Measurements from ENCODE around the gene GTF2A1L.

GTF2A1L gene

DNA sequence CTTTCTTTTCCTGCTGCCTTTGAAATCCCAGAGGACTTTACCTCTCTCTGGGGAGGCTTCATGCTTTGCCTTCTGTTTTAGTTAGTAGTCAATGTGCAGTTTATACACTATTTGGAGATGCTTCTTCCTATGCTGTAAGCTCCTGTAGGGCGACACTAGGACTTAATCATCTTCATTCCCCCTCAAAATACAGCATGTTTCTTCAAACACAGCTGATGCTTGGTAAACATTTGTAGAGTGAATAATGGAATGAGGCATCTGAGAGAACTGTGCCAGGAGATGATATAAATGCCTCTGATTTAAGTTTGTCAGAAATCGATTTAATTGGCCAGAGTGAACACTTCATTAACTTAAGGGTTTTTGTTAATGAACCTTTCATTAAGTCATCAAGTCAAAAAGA is 94.5 kb downstream of the GTF2A1L start:
- TF ChIP-seq, protein P1, sequence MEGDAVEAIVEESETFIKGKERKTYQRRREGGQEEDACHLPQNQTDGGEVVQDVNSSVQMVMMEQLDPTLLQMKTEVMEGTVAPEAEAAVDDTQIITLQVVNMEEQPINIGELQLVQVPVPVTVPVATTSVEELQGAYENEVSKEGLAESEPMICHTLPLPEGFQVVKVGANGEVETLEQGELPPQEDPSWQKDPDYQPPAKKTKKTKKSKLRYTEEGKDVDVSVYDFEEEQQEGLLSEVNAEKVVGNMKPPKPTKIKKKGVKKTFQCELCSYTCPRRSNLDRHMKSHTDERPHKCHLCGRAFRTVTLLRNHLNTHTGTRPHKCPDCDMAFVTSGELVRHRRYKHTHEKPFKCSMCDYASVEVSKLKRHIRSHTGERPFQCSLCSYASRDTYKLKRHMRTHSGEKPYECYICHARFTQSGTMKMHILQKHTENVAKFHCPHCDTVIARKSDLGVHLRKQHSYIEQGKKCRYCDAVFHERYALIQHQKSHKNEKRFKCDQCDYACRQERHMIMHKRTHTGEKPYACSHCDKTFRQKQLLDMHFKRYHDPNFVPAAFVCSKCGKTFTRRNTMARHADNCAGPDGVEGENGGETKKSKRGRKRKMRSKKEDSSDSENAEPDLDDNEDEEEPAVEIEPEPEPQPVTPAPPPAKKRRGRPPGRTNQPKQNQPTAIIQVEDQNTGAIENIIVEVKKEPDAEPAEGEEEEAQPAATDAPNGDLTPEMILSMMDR (conservative IDR thresholded peaks at IDR 0.05; ENCODE audit: low read depth, low read length) = no peak
- no peak overlapping the region for H2AFZ ChIP-seq (ENCODE audit: low read depth)
- no peak overlapping the region for H3K9ac ChIP-seq
- no peak overlapping the region for H3K4me2 ChIP-seq
- no peak overlapping the region for H3K4me3 ChIP-seq (IDR thresholded peaks at IDR 0.05; ENCODE audit: insufficient read depth, low read depth, low read length)
- H3K4me1 ChIP-seq (ENCODE audit: low read depth, poor library complexity, severe bottlenecking) = no peaks in the 10 kb centered on the region
- no peaks in the 10 kb centered on the region for H3K36me3 ChIP-seq (ENCODE audit: insufficient read depth)
- H3K27me3 ChIP-seq (ENCODE audit: insufficient read depth, low read depth) = no peaks in the 10 kb centered on the region
- no peaks in the 10 kb centered on the region for H3K79me2 ChIP-seq (ENCODE audit: insufficient read depth, low read depth)
- no peaks in the 10 kb centered on the region for H4K20me1 ChIP-seq (ENCODE audit: insufficient read depth)
- no peak overlapping the region for H3K27ac ChIP-seq

- Histone ChIP-seq H3K27me3 (ENCODE audit: insufficient read depth, low read depth) (no peaks in the 10 kb centered on the region), H3K4me3 (IDR thresholded peaks at IDR 0.05; ENCODE audit: insufficient read depth, low read depth, low read length) (no peak overlapping the region), H3K27ac (no peak overlapping the region), H3K4me2 (no peak overlapping the region), H3K4me1 (ENCODE audit: low read depth, poor library complexity, severe bottlenecking) (no peaks in the 10 kb centered on the region), H4K20me1 (ENCODE audit: insufficient read depth) (no peaks in the 10 kb centered on the region), H3K9ac (no peak overlapping the region), H3K79me2 (ENCODE audit: insufficient read depth, low read depth) (no peaks in the 10 kb centered on the region), H2AFZ (ENCODE audit: low read depth) (no peak overlapping the region), H3K36me3 (ENCODE audit: insufficient read depth) (no peaks in the 10 kb centered on the region)
- TF ChIP-seq, protein P1 (conservative IDR thresholded peaks at IDR 0.05; ENCODE audit: low read depth, low read length) = no peak
Observed at GRCh38 chr2:48713647-48714046, 96.0 kb downstream of the GTF2A1L start.

GRCh38 chr2:48714245-48714644 is 96.6 kb downstream of the GTF2A1L start:
- Histone ChIP-seq H3K27me3 (ENCODE audit: insufficient read depth, low read depth) (no peaks in the 10 kb centered on the region), H3K27ac (no peak overlapping the region), H3K36me3 (ENCODE audit: insufficient read depth) (no peaks in the 10 kb centered on the region), H3K4me3 (IDR thresholded peaks at IDR 0.05; ENCODE audit: insufficient read depth, low read depth, low read length) (no peak overlapping the region), H3K4me1 (ENCODE audit: low read depth, poor library complexity, severe bottlenecking) (no peaks in the 10 kb centered on the region), H2AFZ (ENCODE audit: low read depth) (no peak overlapping the region), H3K4me2 (no peak overlapping the region), H3K9ac (no peak overlapping the region), H4K20me1 (ENCODE audit: insufficient read depth) (no peaks in the 10 kb centered on the region), H3K79me2 (ENCODE audit: insufficient read depth, low read depth) (no peaks in the 10 kb centered on the region)
- TF ChIP-seq, protein P1 (conservative IDR thresholded peaks at IDR 0.05; ENCODE audit: low read depth, low read length) = no peak

- no peaks in the 10 kb centered on the region for H3K79me2 ChIP-seq (ENCODE audit: insufficient read depth, low read depth)
- H3K4me1 ChIP-seq (ENCODE audit: low read depth, poor library complexity, severe bottlenecking) = no peaks in the 10 kb centered on the region
- H4K20me1 ChIP-seq (ENCODE audit: insufficient read depth) = no peaks in the 10 kb centered on the region
- TF ChIP-seq, protein P1 (conservative IDR thresholded peaks at IDR 0.05; ENCODE audit: low read depth, low read length) = no peak
- H3K9ac ChIP-seq = no peak overlapping the region
- H2AFZ ChIP-seq (ENCODE audit: low read depth) = no peak overlapping the region
- no peaks in the 10 kb centered on the region for H3K36me3 ChIP-seq (ENCODE audit: insufficient read depth)
- H3K4me2 ChIP-seq = no peak overlapping the region
- H3K4me3 ChIP-seq (IDR thresholded peaks at IDR 0.05; ENCODE audit: insufficient read depth, low read depth, low read length) = no peak overlapping the region
- no peak overlapping the region for H3K27ac ChIP-seq
- no peaks in the 10 kb centered on the region for H3K27me3 ChIP-seq (ENCODE audit: insufficient read depth, low read depth)
Observed at GRCh38 chr2:48715042-48715899, 97.6 kb downstream of the GTF2A1L start.

Measured in KMS-11 (cell line).